Glomerular visceral epithelial cell (primary cell): ENCODE results near the gene COL15A1.

Experiments
- DNase-seq: peaks from one replicate; pipeline ENCODE4 v3.0.0-alpha.2; 2016; ENCODE audit errors: extremely low spot score

The COL15A1 gene

DNA sequence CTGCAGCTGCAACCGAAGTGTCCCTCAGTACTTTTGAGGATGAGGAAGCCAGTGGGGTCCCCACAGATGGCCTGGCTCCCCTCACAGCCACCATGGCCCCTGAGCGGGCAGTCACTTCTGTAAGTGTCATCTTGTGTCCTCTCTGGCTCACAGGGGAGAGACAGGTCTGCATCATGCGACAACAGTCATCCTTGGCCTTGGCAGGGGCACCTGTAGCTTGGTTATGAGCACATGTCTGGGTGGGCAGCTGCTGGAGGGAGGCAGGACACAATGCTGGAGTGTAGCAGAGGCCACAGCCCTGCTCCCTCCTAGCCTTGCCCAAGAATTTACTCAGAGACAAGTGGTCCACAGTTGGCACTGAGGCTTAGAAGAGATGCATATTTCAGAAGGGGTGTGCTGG, 71.7 kb downstream of the COL15A1 start:
- DNase-seq, result no peak

DNA sequence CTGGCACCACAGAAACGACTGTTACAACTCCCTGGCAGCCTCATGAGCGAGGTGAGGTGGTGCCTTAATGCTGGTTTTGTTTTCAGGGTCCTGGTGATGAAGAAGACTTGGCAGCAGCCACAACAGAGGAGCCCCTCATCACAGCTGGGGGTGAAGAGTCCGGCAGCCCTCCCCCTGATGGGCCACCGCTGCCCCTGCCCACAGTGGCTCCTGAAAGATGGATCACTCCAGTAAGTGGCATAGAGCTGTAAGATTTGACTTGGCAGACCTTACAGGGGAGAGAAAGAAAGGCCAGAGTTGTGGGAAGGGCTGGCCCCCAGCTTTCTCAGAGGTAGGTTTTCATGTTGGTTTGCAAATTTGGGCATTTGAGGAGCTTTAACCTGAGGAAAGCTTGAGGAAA, 72.2 kb downstream of the COL15A1 start:
- no peak for DNase-seq

DNA sequence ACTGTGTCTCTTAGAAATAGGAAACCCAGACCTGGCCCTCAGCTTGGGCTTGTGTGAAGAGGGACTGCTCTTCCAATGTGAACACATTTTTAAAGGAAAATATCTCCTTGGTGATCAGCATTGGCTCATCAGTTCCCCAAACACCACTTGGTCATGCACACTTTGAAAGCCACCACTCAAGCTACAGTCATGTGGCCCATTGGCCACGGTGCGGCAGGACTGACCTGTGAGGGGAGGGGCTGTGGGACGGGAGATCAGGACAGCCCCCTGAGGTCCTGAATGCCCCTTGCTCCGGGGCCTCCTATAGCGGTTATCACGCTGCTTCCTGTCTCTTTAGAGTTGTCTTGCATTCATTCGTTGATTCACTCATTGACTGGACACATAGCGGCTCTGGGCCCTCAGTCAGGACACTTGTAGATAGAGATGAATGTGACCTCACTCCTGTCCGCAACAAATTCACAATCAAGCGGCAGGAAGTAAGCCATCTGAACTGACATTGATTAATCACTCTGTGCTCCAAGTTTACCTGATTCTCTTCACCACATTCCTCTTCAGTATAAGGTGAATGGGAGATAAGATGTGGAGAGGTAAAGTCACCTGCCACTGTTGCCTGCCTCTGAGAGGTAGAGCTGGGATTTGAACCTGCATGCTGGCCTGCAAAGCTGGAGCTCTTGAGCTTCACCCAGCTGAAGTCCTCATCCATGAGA, 73.1 kb downstream of the COL15A1 start:
- no peak for DNase-seq

DNA sequence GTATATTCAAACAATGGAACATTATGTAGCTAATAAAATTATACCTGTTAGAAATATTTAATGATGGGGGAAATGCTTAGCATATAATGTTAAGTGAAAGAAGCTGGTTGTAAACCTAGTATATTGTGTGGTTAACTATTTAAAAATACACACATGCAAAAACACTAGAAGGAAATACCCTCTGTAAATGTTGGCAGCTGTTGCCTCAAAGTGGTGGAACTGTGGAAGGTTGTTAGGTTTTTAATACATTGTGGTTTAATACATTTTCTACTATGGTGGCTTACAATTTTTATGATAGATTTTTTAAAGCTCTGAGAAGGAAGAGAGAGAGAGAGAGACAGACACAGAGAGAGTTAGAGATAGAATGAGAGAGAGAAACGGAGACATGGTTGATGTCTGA, 74.9 kb downstream of the COL15A1 start:
- DNase-seq, result no peak

DNA sequence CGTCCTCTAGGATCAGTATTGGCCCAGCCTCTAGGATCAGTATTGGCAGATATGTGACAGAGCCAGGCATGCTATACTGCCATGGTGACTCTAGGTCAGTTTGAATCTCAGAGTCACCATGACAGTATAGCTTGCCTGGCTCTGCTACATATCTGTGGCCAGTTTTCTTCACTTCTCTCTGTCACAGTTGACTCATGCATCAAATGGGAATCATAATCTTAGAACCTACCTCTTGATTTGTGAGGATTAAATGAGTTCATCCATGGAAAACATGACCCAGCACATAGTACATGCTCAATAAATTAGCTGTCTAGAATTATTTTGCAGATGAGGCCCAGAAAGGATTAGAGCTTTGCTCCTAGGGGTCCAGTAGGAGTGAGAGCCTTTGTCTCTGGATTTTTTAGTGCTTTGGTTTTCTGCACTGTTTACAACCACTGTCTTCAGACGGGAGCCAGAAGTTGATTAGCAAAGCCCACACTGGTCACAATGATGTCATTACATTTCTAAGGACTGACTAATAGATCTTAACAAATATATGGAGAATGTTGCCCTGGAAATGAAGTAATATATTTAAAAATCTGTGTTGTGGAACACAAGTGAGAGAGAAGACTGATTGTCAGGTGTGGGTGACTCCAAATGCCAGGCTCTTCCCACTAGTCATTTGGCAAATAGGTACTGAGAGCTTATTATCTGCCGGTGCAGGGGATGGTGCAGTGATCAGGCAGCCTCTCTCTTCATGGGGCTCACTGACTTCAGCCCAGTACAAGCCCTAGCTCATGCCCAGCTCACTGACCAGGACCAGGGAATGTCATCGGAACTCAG, 76.0 kb downstream of the COL15A1 start:
- peak; percentile 93 for DNase-seq

DNA sequence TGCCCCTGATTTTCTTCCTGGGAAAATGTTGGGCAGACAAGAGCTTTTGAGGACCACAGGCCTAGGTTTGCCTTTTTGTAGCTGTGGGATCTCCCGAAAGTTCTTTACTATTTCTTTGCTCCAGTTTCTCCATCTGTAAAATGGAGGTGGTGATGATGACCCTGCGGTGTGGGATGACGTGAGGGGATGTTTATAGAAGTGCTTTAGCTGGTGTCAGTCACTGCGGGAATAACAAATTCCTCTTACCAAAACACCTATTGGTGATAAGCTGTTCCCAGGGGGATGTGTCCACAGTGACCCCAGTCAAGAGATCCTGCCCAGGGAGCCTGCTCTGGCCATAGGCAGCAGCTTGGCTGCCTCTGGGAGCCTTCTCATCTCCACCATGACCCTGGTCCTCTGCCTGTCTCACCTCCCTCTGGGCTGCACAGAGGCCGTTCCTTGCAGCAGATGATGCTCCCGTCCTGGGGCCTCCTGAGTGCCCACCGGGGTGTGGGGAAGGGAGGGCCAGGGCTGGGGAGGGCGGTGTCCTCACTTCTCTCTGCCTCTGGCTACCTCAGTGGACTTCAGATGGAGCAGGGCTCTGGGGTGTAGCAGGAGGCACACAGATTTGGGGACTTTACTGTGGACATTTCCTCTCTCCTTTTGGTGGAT, 77.2 kb downstream of the COL15A1 start:
- DNase-seq, result no peak

DNA sequence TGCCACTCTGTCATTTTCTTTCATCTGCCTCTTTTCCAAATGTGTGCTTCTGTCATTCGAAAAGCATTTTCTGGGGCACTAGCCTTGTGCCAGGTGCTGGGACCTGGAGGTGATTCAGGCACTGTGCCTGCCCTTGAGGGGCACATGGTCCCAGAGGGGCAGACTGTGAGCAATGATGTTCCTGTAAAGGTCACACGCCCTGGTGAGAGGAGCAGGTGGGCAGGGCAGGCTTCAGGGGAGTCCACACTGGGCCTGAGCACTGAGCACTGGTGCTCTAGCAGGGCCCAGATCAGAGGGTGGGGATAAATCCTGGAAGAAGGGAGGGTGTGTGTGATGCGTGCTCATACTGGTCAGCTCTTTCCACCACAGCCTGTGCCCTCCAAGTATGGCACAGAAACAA, 77.8 kb downstream of the COL15A1 start:
- DNase-seq, result no peak

DNA sequence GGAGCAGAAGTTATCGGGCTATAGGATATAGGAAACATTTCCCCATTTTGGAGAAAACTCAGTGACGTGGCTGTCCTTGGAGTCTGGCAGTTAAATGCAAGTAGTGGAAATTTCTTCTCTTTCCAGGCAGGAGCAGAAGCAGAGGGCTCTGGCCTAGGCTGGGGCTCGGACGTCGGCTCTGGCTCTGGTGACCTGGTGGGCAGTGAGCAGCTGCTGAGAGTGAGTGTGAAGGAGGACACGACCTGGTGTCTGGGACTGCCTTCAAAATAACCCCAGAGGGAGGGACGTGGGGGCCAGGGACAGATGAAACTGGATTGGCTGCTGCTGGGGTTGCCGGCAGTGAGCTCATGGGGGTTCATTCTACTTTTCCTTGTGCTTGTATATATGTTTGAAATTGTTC, 79.5 kb downstream of the COL15A1 start:
- DNase-seq, result no peak

DNA sequence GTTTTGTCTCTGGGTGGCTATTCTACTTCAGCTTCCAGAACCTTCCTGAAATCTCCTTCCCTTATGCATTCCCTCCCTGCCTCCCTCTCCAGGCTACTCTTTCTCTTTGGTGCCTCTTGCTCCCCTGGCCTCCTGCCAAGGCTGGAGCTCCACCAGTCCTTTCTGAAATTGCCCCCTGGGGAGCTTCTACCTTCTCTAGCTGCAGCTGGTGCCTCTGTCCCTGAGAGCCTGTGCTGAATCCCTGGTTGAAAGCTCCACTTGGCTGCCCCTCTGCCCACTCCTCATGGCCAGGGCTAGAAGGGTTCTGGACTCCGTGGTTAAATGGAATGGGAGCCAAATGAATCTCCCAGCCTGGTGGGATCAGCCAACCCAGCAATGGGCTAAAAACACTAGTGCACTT, 80.1 kb downstream of the COL15A1 start:
- DNase-seq, result peak; percentile 93

DNA sequence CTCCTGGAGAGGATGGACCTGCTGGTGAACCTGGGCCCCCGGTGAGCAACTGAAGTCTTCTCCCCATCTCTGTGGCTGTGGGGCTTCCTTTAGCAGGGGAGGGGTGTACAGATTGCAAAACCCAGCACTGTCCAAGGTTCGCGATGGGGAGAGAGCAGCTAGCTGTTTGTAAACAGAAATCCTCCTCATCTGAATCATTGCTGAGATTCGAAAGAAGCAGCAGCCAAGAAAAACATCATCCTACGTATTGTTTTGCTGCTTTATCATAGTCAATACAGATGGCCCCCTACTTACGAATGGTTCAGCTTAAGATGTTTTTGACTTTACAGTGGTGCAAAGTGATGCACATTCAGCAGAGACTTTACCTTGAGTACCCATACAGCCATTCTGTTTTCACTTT, 81.3 kb downstream of the COL15A1 start:
- no peak for DNase-seq

DNA sequence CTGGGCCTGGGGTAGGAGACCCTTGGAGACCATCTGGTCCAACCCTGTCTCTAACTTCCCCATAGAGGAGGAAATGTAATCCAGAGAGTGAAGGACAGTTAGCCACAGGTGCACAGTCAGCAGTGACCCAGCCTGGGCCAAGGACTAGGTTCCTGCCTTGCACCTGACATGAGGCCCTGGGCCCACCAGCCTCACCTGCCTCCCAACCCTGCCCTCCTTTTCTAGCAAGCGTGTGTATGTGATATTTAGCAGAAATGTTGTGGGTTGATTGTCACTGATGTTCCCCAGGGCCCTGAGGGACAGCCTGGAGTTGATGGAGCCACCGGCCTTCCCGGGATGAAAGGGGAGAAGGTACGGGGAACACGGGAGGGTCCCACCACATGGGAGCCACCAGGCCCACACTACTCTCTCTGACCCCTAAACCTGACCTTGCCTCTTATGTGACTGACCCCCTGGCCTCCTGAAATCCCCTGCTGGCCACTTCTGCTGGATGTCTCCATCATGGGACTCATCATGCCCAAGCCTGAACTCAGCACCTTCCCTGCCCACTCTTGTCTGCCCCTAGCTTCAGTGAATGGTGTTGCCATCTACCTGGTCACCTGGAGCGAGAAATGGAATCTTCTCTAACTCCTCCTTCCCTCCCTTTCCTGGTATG, 82.0 kb downstream of the COL15A1 start:
- no peak for DNase-seq

DNA sequence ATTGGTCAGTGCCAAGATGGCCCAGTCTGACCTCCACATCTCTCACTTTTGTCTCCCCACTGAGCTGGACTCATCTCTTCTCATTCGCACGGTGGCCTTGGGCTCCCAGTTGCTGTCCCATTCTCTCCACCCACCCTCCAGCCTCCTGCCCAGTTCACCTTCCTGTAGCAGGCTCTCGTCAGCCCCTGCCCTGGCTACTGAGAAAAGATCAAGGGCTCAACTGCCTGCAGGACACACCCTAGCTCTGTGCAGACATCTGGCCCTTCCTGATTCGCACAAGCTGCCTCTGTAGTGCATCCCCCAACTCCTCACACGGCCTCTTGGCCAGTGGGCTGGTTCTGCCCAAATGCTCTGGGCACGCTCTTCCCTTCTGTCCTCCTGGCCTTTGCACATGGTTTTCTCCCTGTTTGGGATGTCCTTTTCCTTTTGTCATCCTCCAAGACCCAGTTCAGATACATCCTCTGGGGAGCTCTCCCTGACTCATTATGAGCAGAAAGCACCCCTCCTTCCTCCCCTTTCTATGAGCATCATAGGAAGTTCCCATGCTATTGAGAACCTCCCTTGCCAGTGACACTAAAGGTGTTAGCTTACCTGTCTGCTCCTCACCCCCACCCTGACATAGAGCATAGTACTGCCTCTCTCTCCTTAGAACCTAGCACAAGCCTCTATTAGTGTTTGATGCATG, 82.7 kb downstream of the COL15A1 start:
- no peak for DNase-seq

DNA sequence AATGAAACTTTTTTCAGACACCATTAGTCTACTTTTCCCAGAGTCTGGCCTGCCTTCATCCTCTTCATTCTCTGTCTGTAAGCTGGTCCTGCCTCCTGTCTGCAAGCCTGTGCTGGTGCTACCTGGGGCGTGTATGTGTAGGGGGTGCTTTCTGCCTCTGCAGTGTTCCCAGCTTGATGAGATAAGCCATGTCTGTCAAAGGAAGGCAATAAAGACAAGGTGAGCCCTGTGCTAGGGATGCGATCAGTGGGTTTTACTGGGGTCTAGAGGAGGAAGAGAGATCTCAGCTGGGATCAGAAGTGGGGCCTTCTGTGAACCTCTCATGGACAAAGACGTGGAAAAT, 83.2 kb downstream of the COL15A1 start:
- DNase-seq, result no peak

DNA sequence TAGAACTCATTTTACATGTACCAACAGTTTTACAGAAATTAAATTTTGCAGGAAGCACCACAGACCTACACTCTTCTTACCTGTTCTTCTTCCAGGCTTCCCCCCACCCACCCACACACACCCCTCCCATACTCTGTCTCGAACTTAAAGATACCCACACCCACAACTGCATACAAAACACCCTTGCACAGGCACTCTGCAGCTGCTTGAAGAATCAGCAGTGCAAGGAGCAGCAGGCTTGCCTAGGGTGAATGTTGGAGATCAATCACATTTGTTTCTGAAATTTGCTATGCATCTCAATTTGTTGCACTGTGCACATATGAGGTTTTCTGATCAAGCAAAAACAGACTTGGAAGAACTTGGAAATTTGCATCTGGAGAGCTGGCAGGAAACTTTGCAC, 83.7 kb downstream of the COL15A1 start:
- DNase-seq, result no peak

DNA sequence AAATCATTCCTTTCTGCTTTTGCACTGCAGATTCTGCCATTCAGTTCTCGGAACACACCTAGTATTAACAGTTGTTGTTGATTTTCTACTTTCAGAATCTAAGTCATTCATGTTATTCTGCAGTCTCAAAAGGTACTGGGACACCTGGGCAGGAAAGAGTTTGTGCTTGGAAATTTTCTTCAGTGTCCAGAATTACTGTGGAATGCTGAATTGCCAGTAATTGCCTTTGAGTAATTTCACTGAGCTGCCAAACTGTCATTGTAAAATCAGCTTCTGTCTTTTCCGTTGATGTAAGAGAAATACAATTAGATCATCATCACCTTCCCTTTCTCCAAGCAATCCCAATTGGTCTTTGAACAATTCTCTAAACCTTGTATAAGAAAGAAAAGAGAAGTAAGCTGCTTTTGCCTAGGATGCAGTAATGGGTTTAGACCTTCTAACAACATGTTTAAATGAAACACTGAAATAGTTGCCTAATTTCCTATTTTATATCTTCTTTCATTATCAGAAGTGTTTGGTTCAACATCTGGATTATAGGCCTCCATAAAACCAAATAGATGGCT, 85.5 kb downstream of the COL15A1 start:
- DNase-seq, result no peak

DNA sequence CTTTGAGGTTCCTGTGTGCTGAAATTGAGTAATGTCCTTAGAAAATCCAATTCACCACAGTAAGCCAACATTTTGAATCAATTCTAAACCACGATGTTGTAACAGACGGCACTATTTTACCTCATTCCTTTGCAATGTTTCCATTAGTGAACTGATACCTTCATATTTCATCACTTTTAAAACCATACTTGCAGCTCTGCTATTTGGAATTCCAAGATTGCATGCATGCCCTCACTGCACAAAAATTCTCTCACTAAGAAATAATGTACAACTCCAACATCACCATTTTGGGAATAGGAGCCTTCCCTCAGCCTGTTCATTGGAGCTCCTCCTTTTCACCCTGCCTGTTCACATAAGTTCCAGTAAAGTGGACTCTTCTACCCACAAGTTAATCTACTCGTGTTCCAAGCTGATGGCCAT, 86.4 kb downstream of the COL15A1 start:
- DNase-seq, result peak; percentile 90

DNA sequence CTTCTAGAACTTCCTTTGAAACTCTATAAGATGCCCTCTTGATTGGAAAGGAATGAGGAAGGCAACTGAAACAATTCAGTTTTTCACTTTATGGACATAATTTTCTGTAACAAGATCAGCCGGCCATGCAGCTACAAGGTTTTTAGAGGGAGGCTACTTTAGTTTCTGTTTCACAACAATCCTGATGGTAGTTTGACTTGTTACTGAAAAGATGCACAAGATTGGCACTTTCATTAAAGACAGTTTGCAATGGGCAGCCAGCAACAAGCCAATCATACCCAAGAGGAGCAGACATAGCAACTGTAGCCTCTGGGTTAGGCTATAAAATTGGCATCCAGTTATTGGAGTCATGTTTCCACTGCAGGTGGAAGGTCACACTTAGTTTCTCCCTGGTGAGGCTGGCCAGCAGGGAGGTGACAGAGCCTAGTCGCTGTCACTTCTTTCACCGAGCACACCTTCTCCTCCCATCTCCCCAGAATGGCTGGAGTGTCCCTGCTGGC, 87.0 kb downstream of the COL15A1 start:
- no peak for DNase-seq

DNA sequence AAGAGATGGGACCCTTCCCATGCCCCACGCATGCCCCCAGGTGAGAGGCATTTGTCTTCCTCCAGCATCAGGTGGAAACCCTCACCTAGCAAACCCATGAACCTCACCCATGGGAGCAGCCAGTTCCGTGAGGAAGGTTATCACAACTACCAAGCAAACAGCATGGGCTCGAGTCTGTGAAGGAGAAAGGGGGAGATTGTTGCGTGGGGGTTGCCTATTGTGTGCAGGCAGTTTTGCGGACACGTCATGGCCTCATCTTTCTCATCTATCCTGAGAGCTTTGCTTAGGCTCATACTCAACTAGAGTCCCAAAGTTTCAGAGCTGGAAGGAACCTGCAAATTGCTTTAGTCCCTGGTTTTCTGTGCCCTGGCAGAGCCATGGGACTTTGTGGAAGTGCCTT, 87.6 kb downstream of the COL15A1 start:
- DNase-seq, result no peak

DNA sequence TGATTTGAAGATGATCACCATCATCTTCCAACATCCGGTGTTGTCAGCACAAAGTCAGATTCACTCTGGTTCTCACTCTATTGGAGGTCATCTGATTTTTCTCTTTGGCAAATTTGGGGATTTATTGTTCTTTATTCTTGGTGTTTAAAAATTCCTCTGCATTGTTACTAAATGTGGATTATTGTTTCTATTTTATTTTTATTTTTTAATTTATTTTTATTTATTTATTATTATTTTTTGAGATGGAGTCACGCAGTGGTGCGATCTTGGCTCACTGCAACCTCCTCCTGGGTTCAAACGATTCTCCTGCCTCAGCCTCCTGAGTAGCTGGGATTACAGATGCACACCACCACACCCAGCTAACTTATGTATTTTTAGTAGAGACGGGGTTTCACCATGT, 88.3 kb downstream of the COL15A1 start:
- DNase-seq, result no peak

DNA sequence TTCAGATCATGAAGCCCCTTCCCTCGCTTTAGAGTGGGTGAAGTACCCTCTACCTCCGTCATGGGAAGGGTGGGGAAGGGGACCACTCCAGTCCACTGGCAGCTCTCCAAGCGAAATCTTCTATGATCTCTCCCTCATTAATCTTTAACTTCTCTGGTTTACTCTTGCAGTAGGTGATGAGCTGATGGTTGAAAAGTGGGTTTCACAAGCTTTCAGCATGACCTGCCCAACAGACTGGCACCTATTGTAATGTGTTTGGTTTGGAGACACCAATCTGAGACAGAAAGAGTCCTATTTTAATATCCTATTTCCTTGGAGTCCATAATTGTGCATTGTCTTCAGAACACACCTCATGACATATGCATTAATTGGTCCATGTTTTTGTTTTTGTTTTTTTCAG, 90.4 kb downstream of the COL15A1 start:
- peak; percentile 22 for DNase-seq

DNA sequence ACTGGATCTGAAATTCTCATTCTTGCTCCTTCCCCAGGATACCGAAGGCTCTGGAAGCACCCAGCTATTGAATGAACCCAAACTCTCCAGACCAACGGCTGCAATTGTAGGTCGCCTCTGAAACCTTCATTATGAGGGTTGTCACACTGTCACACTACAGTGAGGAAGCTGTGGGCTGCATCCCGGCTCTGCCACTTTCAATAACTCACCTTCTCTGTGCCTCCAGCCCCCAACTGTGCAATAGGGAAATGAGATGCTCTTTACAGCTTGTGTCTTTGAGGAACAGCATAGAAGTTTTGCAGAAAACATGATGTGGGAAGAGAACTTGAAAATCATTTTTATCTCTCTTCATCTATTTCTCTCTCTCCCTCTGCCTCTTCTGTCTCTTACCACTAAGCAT, 91.6 kb downstream of the COL15A1 start:
- DNase-seq, result no peak
